HL-60 (cell line): ENCODE results near the gene PSAP.

Experiments used
- POLR2AphosphoS5 ChIP-seq: IDR thresholded peaks from 2 replicates; pipeline ENCODE4 v1.6.1; 2012; ENCODE audit warnings: low read depth
- SPI1 ChIP-seq: IDR thresholded peaks from 2 replicates; pipeline ENCODE4 v1.6.1; 2012; ENCODE audit warnings: low read depth, mild to moderate bottlenecking, borderline replicate concordance
- TF ChIP-seq, protein P1 (sequence below): IDR thresholded peaks from one replicate; pipeline ENCODE4 v1.5.1; 2011; ENCODE audit warnings: low read length, control low read depth, inconsistent platforms; ENCODE audit not compliant: insufficient read depth

DNA sequence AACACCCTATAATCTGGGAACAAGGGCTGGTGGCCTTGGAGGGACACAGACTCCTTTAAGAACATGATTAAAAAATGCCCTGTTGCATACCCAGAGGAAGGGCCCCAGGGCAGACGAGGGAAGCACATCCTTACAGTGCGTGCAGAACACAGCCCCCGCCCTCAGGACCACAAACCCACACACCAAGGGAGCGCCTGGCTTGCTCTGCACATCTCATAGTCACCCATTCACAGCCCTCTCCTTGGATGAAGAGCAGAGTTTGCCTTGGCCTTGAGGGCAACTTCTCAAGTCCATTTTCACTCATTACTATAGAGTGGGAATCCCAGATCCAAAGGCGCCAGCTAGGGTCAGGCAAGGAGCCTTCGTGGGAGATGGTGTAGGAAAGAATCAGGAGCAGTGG lies 71.4 kb downstream of the PSAP start:
- TF ChIP-seq, protein P1, sequence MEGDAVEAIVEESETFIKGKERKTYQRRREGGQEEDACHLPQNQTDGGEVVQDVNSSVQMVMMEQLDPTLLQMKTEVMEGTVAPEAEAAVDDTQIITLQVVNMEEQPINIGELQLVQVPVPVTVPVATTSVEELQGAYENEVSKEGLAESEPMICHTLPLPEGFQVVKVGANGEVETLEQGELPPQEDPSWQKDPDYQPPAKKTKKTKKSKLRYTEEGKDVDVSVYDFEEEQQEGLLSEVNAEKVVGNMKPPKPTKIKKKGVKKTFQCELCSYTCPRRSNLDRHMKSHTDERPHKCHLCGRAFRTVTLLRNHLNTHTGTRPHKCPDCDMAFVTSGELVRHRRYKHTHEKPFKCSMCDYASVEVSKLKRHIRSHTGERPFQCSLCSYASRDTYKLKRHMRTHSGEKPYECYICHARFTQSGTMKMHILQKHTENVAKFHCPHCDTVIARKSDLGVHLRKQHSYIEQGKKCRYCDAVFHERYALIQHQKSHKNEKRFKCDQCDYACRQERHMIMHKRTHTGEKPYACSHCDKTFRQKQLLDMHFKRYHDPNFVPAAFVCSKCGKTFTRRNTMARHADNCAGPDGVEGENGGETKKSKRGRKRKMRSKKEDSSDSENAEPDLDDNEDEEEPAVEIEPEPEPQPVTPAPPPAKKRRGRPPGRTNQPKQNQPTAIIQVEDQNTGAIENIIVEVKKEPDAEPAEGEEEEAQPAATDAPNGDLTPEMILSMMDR: no peak
- TF ChIP-seq POLR2AphosphoS5 (no peak), SPI1 (no peak)
